HFFc6 (cell line): ENCODE results near the gene ZNF462. TPM values are rescaled to one million over a fixed set of nuclear protein-coding genes. Genes with fewer than 3 reads are reported as not detected.

Experiments
- DNase-seq: peaks from one replicate; pipeline ENCODE4 v3.0.0-alpha.2; 2018
- H3K27ac Mint-ChIP-seq: 2 replicates; pipeline ENCODE4 v1.8.0; 2020; ENCODE audit warnings: mild to moderate bottlenecking, mixed read lengths
- H3K27me3 Mint-ChIP-seq: 2 replicates; pipeline ENCODE4 v1.8.0; 2021; ENCODE audit warnings: mild to moderate bottlenecking, moderate library complexity, mixed read lengths; ENCODE audit not compliant: insufficient read depth
- H3K36me3 Mint-ChIP-seq: 2 replicates; pipeline ENCODE4 v1.8.0; 2021; ENCODE audit warnings: low read depth, mixed read lengths
- H3K4me1 Mint-ChIP-seq: 2 replicates; pipeline ENCODE4 v1.8.0; 2020; ENCODE audit warnings: low read depth, mixed read lengths
- H3K4me3 Mint-ChIP-seq: 2 replicates; pipeline ENCODE4 v1.8.0; 2020; ENCODE audit warnings: mild to moderate bottlenecking, moderate library complexity, mixed read lengths
- H3K9me3 Mint-ChIP-seq: 2 replicates; pipeline ENCODE4 v1.8.0; 2020; ENCODE audit warnings: mild to moderate bottlenecking, mixed read lengths
- total RNA-seq, 6 experiments: library from RNA; stranded (reverse); fragmentation: NEBNext Ultra II Directional; extraction: Animal tissue kit (Norgen Biotek cat#: 25700); gene quantifications; 2 replicates in 1 of 6; 3 replicates in 5 of 6; pipeline ENCODE4 v1.2.3, GENCODE V29; 2021
- TF ChIP-seq, protein P1 (sequence below): fragments of 200-600 bp; sonication (generic); IDR thresholded peaks from 2 replicates; pipeline ENCODE4 v1.5.0; 2021; ENCODE audit warnings: antibody characterized with exemption, mild to moderate bottlenecking

The ZNF462 gene
- total RNA-seq, 6 experiments from 2014 or later, result 10.1 to 18.9 (median 15.6) TPM

DNA sequence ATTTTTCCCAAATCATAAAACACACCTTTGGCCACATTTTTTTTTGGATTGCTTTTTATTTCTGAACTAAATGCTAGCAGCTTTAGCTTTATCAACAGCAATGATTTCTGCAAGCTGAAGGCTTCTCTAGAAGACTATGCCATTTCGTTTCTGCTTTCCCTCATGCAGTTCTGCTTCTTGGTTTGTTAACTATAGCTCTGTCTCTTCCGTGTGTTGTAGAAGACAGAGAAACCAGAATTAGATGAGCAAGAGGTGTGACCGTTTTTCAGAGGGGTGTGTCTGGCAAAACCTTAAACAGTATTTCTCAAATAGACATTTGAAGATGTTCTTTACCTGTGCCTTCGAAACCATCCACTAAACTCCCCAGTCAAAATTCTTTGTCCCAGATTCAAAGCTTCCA lies 131.5 kb downstream of the ZNF462 start:
- H3K4me1 Mint-ChIP-seq, result no peaks in the 10 kb centered on the region
- no peak for DNase-seq
- H3K27me3 Mint-ChIP-seq, result no peaks in the 10 kb centered on the region
- H3K36me3 Mint-ChIP-seq, result peaks cover 31% of the 10 kb centered on the region
- no peaks in the 10 kb centered on the region for H3K9me3 Mint-ChIP-seq
- H3K4me3 Mint-ChIP-seq, result no peak overlapping the region
- H3K27ac Mint-ChIP-seq, result no peak overlapping the region
- TF ChIP-seq, protein P1, sequence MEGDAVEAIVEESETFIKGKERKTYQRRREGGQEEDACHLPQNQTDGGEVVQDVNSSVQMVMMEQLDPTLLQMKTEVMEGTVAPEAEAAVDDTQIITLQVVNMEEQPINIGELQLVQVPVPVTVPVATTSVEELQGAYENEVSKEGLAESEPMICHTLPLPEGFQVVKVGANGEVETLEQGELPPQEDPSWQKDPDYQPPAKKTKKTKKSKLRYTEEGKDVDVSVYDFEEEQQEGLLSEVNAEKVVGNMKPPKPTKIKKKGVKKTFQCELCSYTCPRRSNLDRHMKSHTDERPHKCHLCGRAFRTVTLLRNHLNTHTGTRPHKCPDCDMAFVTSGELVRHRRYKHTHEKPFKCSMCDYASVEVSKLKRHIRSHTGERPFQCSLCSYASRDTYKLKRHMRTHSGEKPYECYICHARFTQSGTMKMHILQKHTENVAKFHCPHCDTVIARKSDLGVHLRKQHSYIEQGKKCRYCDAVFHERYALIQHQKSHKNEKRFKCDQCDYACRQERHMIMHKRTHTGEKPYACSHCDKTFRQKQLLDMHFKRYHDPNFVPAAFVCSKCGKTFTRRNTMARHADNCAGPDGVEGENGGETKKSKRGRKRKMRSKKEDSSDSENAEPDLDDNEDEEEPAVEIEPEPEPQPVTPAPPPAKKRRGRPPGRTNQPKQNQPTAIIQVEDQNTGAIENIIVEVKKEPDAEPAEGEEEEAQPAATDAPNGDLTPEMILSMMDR, result no peak

DNA sequence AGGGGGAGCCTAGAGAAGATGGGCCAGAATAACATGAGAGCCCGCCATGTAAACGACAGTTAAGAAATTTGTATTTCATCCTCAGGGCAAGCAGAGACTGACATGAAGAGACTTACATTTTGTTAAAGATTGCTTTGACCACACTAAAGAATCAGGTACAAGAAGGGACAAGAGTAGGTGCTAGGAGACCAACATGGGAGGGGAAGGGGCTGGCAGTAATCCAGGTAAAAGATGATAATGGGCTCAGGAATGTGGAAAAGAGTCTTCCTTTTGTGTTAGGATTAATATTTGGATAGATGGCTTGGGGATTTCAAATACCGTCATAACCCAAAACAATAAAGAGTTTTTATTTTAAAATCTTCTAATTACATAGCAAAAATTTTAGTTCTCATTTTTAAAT lies 137.3 kb downstream of the ZNF462 start:
- no peaks in the 10 kb centered on the region for H3K4me1 Mint-ChIP-seq
- peaks cover 29% of the 10 kb centered on the region for H3K36me3 Mint-ChIP-seq
- H3K27me3 Mint-ChIP-seq, result no peaks in the 10 kb centered on the region; the same call in 1 of the 2 replicates
- H3K4me3 Mint-ChIP-seq, result no peak overlapping the region
- TF ChIP-seq, protein P1, result no peak
- no peak for DNase-seq
- H3K9me3 Mint-ChIP-seq, result no peaks in the 10 kb centered on the region
- H3K27ac Mint-ChIP-seq, result no peak overlapping the region

DNA sequence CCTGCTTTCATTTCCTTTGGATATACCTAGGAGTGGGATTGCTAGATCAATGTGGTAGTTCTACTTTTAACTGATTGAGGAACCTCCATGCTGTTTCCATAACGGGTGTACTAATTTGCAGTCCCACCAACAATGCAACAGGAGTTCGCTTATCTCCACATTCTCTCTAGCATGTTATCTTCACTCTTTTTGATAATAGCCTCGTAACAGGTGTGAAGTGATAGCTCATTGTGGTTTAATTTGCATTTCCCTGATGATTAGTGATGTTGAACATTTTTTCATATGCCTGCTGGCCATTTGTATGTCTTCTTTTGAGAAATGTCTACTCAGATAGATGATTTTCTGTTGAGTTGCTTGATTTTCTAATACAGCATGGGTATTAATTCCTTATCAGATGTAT lies 142.2 kb downstream of the ZNF462 start:
- TF ChIP-seq, protein P1, result no peak
- Mint-ChIP-seq H3K36me3 (peaks cover 36% of the 10 kb centered on the region), H3K27me3 (no peaks in the 10 kb centered on the region; the same call in 1 of the 2 replicates), H3K4me1 (no peaks in the 10 kb centered on the region), H3K27ac (no peak overlapping the region), H3K4me3 (no peak overlapping the region), H3K9me3 (no peaks in the 10 kb centered on the region)
- DNase-seq, result no peak

DNA sequence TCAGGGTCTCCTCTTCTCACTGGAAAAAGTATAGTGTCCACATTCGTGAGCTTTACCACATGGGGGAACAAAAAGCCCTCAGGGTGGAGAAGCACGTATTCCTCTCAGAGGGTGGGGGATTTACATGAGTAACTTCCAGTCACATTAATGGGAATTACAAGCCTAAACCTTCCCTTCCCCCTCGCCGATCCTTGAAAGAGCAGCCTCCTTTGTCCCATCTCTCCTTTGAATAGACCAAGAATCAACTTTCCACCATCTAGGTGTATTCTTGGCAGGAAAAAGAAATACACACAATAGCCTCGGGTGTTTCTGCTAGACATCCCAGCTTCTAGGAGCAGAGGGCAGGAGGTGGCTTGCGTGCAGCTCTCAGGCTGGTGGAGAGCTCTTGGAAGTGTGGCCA lies 144.4 kb downstream of the ZNF462 start:
- no peak for DNase-seq
- Mint-ChIP-seq H3K9me3 (no peaks in the 10 kb centered on the region), H3K27me3 (no peaks in the 10 kb centered on the region; the same call in 1 of the 2 replicates), H3K27ac (no peak overlapping the region), H3K36me3 (peaks cover 39% of the 10 kb centered on the region), H3K4me3 (no peak overlapping the region), H3K4me1 (no peaks in the 10 kb centered on the region)
- TF ChIP-seq, protein P1, result no peak

DNA sequence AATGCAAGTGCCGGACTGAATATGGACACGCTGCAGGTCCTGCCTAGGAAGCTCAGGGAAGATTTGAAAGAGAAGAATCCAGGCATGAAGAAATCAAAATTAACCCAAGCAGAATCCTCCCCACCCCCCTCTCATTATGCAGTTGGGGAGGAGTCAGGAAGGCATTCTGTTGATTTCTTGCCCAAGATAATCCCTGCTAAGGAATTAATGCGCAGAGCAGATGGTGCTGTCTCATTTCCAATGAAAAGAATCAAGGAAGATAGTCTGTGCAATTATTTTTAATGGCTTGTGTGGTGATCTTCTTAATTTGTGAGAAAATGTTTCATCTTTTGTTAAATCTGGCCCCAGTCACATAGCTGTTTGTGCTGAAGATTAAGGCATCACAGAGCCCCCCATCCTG lies 145.0 kb downstream of the ZNF462 start:
- H3K27me3 Mint-ChIP-seq, result no peaks in the 10 kb centered on the region; the same call in 1 of the 2 replicates
- no peaks in the 10 kb centered on the region for H3K9me3 Mint-ChIP-seq
- TF ChIP-seq, protein P1, result no peak
- H3K36me3 Mint-ChIP-seq, result peaks cover 35% of the 10 kb centered on the region
- H3K4me3 Mint-ChIP-seq, result no peak overlapping the region
- no peak overlapping the region for H3K27ac Mint-ChIP-seq
- no peaks in the 10 kb centered on the region for H3K4me1 Mint-ChIP-seq
- DNase-seq, result no peak

DNA sequence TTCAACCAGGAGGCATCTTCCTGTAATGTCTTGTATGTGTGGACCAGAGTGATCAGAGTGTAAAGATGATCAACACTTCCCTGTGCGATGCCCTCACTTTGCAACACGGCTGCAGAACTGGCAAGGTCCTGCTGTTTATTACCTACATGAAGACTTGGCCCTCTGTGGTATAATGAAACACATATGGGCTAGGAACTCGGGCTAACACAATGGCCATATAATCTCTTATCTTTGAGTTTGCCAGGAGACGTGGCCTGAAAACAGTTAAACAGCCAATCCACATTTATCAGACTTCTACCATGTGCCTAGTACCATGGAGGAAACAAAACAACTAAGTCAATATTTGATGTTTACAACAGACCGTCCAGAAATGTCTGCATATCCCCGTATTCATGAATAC lies 145.5 kb downstream of the ZNF462 start:
- DNase-seq, result no peak
- TF ChIP-seq, protein P1, result no peak
- H3K27ac Mint-ChIP-seq, result no peak overlapping the region
- H3K27me3 Mint-ChIP-seq, result no peaks in the 10 kb centered on the region; the same call in 1 of the 2 replicates
- no peaks in the 10 kb centered on the region for H3K4me1 Mint-ChIP-seq
- peaks cover 33% of the 10 kb centered on the region for H3K36me3 Mint-ChIP-seq
- no peak overlapping the region for H3K4me3 Mint-ChIP-seq
- H3K9me3 Mint-ChIP-seq, result no peaks in the 10 kb centered on the region
